Adipose tissue (tissue), 3 donors: ENCODE results near the gene CUBN. TPM values are rescaled to one million over a fixed set of nuclear protein-coding genes. Genes with fewer than 3 reads are reported as not detected.
"Not testable (repeated sequence)": the region's sequence is repeated elsewhere in the genome, so short reads cannot be mapped to it uniquely, and the experiment has no call there.

Experiments
- H3K27ac ChIP-seq: one replicate; pipeline ENCODE4 v1.5.1; 2013; ENCODE audit warnings: low read depth, low read length
- WGBS, 3 donors: extraction: QIAGEN DNeasy Blood & Tissue Kit; methylation state at CpG; one replicate each; pipeline ENCODE4 v1.1.7; 2013; 5-methylcytosine and 5-hydroxymethylcytosine counted together
- polyA plus RNA-seq, 3 donors: library from polyadenylated mRNA; stranded (reverse); fragments of 200-250 nt; gene quantifications; one replicate each; pipeline ENCODE4 v1.2.3, GENCODE V29; 2013
- donor health status: healthy with polysubstance abuse.
- donor health status: Bipolar disorder and iron deficiency.
- donor health status: healthy.

Gene CUBN
- polyA plus RNA-seq, 3 donors = 0.20 to 0.56 (median 0.36) TPM

GRCh38 chr10:17029239-17029580 lies 100.4 kb downstream of the CUBN start:
- H3K27ac ChIP-seq = no peak overlapping the region
- 37 to 54% (median 39%) methylated on average over 4 of the region's 4 CpGs for WGBS, 3 donors

GRCh38 chr10:17028798-17029197 lies 100.8 kb downstream of the CUBN start:
- H3K27ac ChIP-seq = no peak overlapping the region
- 71 to 82% (median 80%) methylated on average over 4 of the region's 4 CpGs for WGBS, 3 donors

DNA sequence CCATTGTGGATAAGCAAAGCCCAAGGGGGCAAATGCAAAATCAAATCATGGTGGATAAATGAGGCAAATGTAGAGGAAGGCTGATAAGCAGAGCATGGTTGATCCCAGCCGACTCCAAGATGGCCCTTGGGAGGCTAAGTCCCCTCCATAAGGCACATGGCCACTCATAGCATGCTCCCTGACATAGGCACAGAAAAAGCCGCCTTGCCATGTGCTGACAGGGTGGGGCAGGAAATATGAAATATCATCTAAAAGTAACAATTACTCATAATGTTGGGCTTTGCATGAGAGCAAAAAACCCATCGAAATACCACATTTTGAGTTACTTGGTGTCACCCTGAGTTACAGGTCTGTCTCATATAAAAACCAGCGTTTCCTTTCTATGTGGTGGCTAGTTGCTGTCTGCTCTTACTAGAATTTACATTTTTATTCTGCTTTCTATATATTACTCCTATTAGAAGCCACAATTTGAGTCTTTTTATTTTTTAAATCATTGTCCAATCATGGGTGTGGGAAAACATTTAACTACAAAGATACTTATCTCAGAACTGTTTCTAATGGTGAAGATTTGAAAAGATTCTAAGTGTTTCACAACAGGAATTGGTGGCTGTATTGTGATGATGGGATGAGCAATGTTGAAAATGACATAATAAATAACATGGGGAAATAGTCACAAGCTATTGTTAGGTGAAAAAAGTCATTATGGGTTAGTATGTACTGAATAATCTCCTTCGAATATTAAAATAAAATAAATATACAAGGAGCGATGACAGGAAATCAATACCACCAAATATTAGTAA lies 102.7 kb downstream of the CUBN start:
- WGBS, 3 donors = 81 to 88% (median 83%) methylated on average over 6 of the region's 6 CpGs
- H3K27ac ChIP-seq = no peak overlapping the region

GRCh38 chr10:17025444-17026295 lies 103.9 kb downstream of the CUBN start:
- no peak overlapping the region for H3K27ac ChIP-seq
- WGBS, 3 donors = 47 to 66% (median 52%) methylated on average over 7 of the region's 7 CpGs

DNA sequence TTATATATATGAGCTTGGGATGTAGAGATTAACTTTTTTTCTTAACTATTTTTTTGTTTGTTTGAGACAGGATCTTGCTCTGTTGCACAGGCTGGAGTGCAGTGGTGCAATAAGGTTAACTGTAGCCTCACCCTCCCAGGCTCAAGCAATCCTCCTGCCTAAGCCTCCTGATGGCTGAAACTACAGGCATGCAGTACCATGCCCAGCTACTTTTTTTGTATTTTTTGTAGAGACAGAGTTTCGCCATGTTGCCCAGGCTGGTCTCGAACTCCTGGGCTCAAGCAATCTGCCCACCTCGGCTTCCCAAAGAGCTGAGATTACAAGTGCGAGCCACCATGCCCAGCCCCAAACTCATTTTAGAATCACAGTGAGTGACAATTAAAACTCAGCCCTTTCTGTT lies 105.2 kb downstream of the CUBN start:
- WGBS, 3 donors = 87 to 94% (median 94%) methylated on average over 4 of the region's 4 CpGs
- H3K27ac ChIP-seq = no peak overlapping the region

DNA sequence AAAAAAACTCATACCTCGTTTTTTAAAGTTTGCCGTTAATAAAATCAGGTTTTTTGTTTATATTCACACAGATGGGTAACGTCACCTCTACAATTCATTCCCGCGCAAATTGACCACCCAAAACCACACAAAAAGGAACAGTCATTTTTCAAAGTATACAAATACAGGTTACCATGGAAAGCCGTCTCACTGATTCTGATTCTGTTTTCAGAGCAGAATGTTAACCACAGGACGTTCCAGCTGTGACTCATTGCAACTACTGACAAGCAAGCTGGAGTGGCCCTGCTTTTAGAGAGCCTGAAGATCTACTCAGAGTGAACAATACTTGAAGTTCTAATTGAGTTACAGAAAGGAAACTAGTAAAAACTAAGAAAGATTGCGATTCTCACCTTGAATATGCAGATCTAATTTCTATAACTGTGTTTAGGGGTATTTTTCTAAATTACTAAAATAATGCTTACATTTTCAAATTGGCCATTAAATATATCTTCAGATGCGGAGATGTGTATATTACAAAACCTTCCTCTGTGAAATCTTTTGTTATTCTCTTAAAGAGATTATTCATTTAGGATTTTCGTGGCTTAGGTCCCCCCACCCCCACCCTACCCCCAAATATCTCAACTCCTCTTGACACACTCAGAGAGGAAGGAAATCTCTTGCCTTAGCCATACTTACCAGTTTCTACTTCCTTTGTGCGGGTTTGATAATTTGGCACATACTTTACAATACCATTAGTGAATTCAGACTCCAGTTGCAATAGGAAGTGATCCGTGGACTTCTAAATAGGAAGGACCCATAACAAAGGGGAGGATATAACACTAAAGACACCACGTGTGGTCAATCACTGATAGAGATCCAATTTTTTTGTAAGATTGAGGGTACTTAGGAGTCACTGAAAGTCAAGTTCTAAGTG lies 106.0 kb downstream of the CUBN start:
- peak overlapping the region; percentile 54 for H3K27ac ChIP-seq
- 22 to 53% (median 26%) methylated on average over 13 of the region's 13 CpGs for WGBS, 3 donors

GRCh38 chr10:17022896-17023295 lies 106.7 kb downstream of the CUBN start:
- no peak overlapping the region for H3K27ac ChIP-seq
- 64 to 84% (median 66%) methylated on average over 6 of the region's 6 CpGs for WGBS, 3 donors

GRCh38 chr10:17022466-17022825 lies 107.2 kb downstream of the CUBN start:
- H3K27ac ChIP-seq = no peak overlapping the region
- 58 to 78% (median 76%) methylated on average over 6 of the region's 6 CpGs for WGBS, 3 donors

DNA sequence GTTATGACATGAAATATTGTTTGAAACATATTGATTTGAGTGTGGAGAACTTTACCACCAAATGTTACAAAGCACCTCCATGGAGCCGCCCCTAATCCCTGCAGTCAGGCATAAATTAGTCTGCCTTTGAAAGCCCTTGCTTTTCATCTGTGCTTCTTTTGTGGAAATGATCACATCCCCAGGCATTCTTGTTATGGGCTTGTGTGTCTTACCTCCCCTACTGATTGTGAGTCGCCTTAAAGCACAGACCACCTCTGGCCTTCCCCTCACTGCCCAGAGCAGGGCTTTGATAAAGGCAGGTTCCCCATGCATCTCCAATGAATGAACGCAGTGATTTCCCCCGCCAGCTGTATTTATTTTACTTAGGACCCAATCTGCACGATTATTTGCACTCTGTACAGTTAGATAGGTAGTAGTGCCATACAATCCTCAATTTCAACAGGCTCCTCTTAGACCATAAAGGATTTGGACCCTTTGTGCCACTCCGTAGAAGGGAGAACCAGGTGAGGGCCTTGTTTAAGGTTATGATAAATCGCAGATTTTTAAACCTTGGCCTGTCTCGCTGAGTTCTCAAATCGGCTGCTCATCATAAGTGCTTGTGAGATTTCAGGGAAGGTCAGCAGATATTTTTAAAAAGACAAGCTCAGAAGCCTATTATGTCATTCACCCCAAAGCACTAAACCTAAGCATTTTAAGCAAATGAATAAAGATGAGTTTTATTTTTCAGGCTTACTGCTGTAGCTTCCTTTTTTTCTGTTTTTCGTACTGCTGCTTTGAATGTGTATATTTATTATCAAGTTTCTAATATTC lies 107.8 kb downstream of the CUBN start:
- no peak overlapping the region for H3K27ac ChIP-seq
- WGBS, 3 donors = 70 to 89% (median 86%) methylated on average over 10 of the region's 10 CpGs

DNA sequence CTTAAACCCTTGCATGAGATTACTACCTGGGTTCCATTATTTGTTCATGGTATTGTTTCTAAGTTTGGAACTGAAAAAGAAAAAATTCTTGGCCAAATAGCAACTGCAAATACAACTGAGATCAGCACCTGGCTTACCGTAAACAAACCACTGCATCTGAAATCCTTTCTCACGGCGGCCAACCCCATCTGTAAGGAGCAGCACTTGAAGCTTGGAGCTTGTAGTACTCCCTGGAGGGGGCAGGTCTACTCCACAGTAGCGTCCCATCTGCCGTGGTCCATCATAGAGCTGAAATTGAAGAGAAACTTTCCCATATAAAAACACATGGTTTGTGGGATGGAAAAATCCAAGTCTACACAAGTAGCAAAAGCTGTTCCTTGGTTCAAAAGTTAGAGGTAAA lies 109.9 kb downstream of the CUBN start:
- H3K27ac ChIP-seq = no peak overlapping the region
- 83 to 96% (median 92%) methylated on average over 5 of the region's 5 CpGs for WGBS, 3 donors

DNA sequence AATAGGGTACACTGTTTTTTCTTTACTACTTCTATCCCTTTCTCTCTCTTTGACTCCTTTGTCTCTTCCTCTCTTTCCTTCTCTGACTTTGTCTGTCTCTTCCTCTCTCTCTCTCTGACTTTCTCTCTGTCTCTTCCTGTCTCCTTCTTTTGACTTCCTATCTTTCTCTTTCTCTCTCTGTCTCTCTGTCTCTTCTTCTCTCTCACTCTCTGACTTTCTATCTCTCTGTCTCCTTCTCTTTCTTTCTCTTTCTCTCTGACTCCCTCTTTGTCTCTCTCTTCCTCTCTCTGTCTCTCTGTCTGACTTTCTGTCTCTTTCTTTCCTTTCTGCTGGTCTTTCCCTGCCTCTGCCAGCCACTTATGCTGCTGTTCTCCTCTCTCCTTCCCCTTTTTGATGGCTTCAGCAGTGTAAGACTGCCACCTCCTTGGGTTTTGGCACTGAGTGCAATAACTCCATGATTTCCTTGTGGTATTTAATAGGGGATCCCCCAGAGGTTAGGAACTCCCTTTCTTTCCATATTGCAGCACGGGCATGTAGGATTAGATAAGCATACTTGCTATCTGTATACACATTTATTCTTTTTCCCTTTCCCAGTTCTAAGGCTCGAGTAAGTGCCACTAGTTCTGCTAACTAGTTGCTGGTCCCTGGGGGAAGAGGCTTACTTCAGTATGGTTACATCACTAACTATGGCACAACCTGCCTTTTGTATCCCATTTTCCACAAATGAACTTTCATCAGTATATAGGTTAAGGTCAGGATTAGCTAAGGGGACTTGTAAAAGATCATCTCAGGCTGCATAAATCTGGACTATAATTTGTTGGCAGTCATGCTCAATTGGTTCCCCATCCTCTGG lies 116.3 kb downstream of the CUBN start:
- 32 to 61% (median 38%) methylated on average over 2 of the region's 2 CpGs for WGBS, 3 donors
- not testable (repeated sequence) for H3K27ac ChIP-seq

DNA sequence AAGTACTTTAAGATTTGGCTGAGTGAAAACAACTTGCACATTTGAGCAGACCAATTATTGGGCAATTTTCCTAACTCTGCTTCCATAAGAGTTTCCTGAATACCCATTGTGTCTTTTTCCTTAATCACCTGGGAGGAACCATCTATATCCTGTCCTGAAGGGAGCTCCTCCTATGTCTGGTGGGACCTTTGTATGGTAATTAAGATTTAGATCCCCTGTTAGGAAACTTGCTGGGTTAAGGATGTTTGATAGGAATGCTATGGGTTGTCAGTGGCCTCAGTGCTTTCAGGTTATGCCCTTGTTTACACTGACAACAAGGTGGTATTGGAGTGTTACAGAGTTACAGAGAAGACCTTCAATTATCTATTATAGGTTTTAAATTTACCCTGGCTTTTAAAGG lies 116.9 kb downstream of the CUBN start:
- not testable (repeated sequence) for H3K27ac ChIP-seq

DNA sequence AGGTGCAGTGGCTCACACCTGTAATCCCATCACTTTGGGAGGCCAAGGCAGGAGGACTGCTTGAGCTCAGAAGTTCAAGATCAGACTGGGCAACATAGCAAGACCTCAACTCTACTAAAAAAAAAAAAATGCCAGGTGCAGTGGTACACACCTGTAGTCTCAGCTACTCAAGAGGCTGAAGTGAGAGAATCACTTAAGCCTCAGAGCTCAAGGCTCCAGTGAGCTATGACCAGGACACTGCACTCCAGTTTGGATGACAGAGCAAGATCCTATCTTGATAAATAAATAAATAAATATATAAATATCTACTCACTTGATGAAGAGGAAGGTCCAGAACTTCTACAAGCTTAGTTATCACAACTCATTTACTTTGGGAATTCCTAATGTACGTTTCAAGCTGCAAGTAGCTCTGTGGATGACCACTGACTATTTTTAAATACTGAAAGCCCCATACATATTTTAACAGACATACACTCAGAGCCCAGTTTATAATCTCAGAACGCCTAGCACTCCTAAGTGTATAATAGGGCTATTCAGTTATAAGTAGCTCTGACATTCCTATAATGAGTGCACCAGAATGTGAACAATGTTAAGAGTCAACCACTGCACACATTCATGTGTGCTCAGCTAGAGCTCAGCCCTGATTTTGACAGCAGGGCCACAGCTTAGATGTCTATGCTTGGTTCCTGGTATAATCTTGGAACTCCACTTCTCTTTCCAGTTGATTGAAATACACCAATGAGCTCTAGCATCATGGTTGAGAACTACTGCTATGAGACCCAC lies 119.1 kb downstream of the CUBN start:
- no peak overlapping the region for H3K27ac ChIP-seq
- 57 to 91% (median 83%) methylated on average over 2 of the region's 2 CpGs for WGBS, 3 donors

GRCh38 chr10:17009212-17009700 lies 120.4 kb downstream of the CUBN start:
- WGBS, 3 donors = 38 to 58% (median 45%) methylated on average over 3 of the region's 3 CpGs
- peak overlapping the region; percentile 47 for H3K27ac ChIP-seq

DNA sequence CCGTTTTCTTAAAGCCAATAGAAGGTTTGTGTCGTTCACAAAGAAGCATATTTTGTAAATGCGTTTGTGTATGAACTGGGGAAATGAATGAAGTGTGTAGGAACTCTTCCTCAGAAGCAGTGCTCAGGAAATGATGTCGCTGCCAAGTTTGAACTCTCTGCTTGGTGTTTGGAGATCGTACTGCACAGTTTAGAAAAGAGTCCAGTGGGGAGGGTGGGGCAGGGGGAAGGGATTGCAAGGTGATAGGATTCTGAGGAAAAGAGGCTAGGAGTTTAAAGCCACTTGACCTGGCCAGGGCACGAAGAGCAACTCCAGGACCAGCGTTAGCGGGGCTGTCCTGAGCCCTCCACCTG lies 122.2 kb downstream of the CUBN start:
- peak overlapping the region; percentile 29 for H3K27ac ChIP-seq
- 51 to 79% (median 60%) methylated on average over 8 of the region's 8 CpGs for WGBS, 3 donors

- peak overlapping the region; percentile 29 for H3K27ac ChIP-seq
- 51 to 69% (median 65%) methylated on average over 12 of the region's 12 CpGs for WGBS, 3 donors
These were observed 122.8 kb downstream of the CUBN start for GRCh38 chr10:17006631-17007417.
